Endodermal cell (in vitro differentiated cells): Measurements from ENCODE around the gene ZNF74. TPM values are rescaled to one million over a fixed set of nuclear protein-coding genes. Genes with fewer than 3 reads are reported as not detected.

Experiments
- DNase-seq: peaks from one replicate; pipeline ENCODE4 v3.0.0-alpha.2; 2017
- H3K27ac ChIP-seq: 2 replicates; pipeline ENCODE4 v1.5.1; 2013; ENCODE audit warnings: mild to moderate bottlenecking, low read depth, low read length, moderate library complexity
- H3K27me3 ChIP-seq: 2 replicates; pipeline ENCODE4 v1.6.1; 2013; ENCODE audit warnings: mild to moderate bottlenecking, low read length, moderate library complexity; ENCODE audit not compliant: insufficient read depth, control insufficient read depth, poor library complexity, severe bottlenecking
- H3K36me3 ChIP-seq: 2 replicates; pipeline ENCODE4 v1.7.0; 2013; ENCODE audit warnings: mild to moderate bottlenecking, low read length, moderate library complexity; ENCODE audit not compliant: control insufficient read depth, insufficient read depth
- H3K4me1 ChIP-seq: one replicate; pipeline ENCODE4 v1.7.0; 2013; ENCODE audit warnings: low read length; ENCODE audit not compliant: control insufficient read depth, insufficient read depth
- H3K4me3 ChIP-seq: 2 replicates; pipeline ENCODE4 v1.5.1; 2013; ENCODE audit warnings: mild to moderate bottlenecking, low read length, moderate library complexity
- H3K9ac ChIP-seq: 2 replicates; pipeline ENCODE4 v1.6.1; 2013; ENCODE audit warnings: mild to moderate bottlenecking, low read length, moderate library complexity; ENCODE audit not compliant: poor library complexity, severe bottlenecking; ENCODE audit errors: extremely low read depth
- H3K9me3 ChIP-seq: 2 replicates; pipeline ENCODE4 v1.6.1; 2013; ENCODE audit warnings: mild to moderate bottlenecking, low read length, moderate library complexity; ENCODE audit not compliant: control insufficient read depth
- H3K27ac Mint-ChIP-seq: 2 replicates; pipeline ENCODE4 v1.8.0; 2020; ENCODE audit warnings: mixed read lengths
- H3K27me3 Mint-ChIP-seq: 2 replicates; pipeline ENCODE4 v1.8.0; 2021; ENCODE audit warnings: mild to moderate bottlenecking, mixed read lengths; ENCODE audit not compliant: insufficient read depth
- H3K36me3 Mint-ChIP-seq: 2 replicates; pipeline ENCODE4 v1.8.0; 2020; ENCODE audit warnings: low read depth, mixed read lengths
- H3K4me1 Mint-ChIP-seq: 2 replicates; pipeline ENCODE4 v1.8.0; 2020; ENCODE audit warnings: mixed read lengths
- H3K4me3 Mint-ChIP-seq: 2 replicates; pipeline ENCODE4 v1.8.0; 2020; ENCODE audit warnings: mild to moderate bottlenecking, moderate library complexity, mixed read lengths
- H3K9me3 Mint-ChIP-seq: 2 replicates; pipeline ENCODE4 v1.8.0; 2020; ENCODE audit warnings: mild to moderate bottlenecking, mixed read lengths
- WGBS, 2 experiments: methylation state at CpG; one replicate each; pipeline versions ENCODE4 v1.1.5 to v1.1.7; 2013; ENCODE audit warnings: missing lambda C conversion rate in 2 of 2, mixed read lengths in 1 of 2; ENCODE audit not compliant: insufficient coverage in 1 of 2, insufficient read length in 1 of 2; 5-methylcytosine and 5-hydroxymethylcytosine counted together
- total RNA-seq, 2 donors: library from RNA; stranded (reverse); fragmentation: NEBNext Ultra II Directional in 1 of 2; extraction: Animal tissue kit (Norgen Biotek cat#: 25700) in 1 of 2; gene quantifications; 2 replicates in 1 of 2; 3 replicates in 1 of 2; pipeline ENCODE4 v1.2.1, GENCODE V29; 2021
- TF ChIP-seq, protein P1 (sequence below): fragments of 200-600 bp; sonication (generic); conservative IDR thresholded peaks from 2 replicates; pipeline ENCODE4 v1.5.0; 2021; ENCODE audit warnings: antibody characterized with exemption, mild to moderate bottlenecking

ZNF74 gene
- total RNA-seq, 2 donors from 2014 or later: 36.9 to 41.7 TPM

DNA sequence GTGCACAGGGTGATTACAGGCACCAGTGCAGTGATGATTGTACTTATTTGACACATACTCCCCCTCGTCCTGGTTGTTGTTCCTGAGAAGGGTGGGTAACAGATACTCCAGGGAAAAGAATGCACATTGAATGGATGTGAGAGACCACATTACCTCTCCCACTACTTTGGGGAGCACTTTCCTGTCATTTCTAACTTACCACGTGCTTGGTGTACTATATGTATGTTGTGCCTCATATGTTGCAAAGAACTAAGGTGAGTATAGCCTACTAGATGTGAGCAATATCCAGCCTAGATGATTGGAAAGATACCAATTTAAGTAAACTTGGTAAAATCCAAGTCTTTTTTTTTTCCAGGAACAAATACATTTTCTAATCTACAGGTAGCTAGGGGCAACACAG lies 58.0 kb downstream of the ZNF74 start:
- Histone ChIP-seq H3K27me3 (no peaks in the 10 kb centered on the region), H3K4me3 (no peak overlapping the region), H3K36me3 (peaks cover 8% of the 10 kb centered on the region), H3K4me1 (no peaks in the 10 kb centered on the region), H3K27ac (no peak overlapping the region), H3K9me3 (no peaks in the 10 kb centered on the region), H3K9ac (no peak overlapping the region)
- no peak overlapping the region for H3K27ac Mint-ChIP-seq
- peaks cover 2% of the 10 kb centered on the region for H3K27me3 Mint-ChIP-seq
- peaks cover 6% of the 10 kb centered on the region for H3K36me3 Mint-ChIP-seq
- 88 to 100% methylated on average over 1 to 2 of the region's 2 CpGs for WGBS, 2 experiments
- TF ChIP-seq, protein P1, sequence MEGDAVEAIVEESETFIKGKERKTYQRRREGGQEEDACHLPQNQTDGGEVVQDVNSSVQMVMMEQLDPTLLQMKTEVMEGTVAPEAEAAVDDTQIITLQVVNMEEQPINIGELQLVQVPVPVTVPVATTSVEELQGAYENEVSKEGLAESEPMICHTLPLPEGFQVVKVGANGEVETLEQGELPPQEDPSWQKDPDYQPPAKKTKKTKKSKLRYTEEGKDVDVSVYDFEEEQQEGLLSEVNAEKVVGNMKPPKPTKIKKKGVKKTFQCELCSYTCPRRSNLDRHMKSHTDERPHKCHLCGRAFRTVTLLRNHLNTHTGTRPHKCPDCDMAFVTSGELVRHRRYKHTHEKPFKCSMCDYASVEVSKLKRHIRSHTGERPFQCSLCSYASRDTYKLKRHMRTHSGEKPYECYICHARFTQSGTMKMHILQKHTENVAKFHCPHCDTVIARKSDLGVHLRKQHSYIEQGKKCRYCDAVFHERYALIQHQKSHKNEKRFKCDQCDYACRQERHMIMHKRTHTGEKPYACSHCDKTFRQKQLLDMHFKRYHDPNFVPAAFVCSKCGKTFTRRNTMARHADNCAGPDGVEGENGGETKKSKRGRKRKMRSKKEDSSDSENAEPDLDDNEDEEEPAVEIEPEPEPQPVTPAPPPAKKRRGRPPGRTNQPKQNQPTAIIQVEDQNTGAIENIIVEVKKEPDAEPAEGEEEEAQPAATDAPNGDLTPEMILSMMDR: no peak
- no peak for DNase-seq
- no peak overlapping the region for H3K4me3 Mint-ChIP-seq
- H3K9me3 Mint-ChIP-seq: no peaks in the 10 kb centered on the region
- peaks cover 3% of the 10 kb centered on the region for H3K4me1 Mint-ChIP-seq

DNA sequence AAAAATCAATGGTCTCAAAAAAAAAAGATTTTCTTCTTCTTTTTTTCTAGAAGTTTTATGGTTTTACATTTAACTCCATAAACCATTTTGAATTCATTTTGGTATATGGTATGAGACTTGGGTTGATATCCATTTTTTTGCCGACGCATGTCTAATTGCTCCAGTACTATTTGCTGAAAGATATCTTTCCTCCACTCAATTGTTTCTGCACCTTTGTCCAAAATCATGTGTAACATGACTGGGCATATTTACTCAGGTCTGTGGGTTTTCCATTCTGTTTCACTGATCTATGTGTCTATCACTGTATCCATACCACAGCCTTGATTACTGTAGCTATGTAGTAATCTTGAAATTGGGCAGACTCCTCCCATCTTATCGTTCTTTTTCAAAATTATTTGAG lies 59.3 kb downstream of the ZNF74 start:
- peaks cover 10% of the 10 kb centered on the region for H3K36me3 Mint-ChIP-seq
- WGBS, 2 experiments: 80 to 100% methylated on average over 1 to 3 of the region's 3 CpGs

DNA sequence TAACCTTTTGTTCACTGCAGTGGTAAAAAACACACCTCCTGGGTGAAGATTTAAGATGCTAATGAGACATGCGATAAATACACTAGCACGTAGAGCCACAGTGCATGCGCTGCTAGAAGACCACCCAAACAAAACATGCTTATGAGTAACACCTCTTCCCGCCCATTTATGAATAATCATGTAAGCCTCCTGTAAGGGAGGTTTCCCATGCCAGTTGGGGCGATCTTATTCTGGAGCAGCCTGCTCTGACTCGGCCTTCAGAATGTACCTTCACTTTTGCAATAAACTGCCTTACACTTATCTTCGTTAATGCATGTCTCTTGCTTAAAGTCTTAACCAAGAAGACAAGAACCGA lies 61.7 kb downstream of the ZNF74 start:
- WGBS, 2 experiments: 93 to 98% methylated on average over 7 to 8 of the region's 8 CpGs
- Histone ChIP-seq H3K36me3 (peaks cover 8% of the 10 kb centered on the region), H3K9ac (no peak overlapping the region), H3K27me3 (no peaks in the 10 kb centered on the region), H3K4me3 (no peak overlapping the region), H3K27ac (no peak overlapping the region), H3K9me3 (no peaks in the 10 kb centered on the region), H3K4me1 (no peaks in the 10 kb centered on the region)
- peaks cover 12% of the 10 kb centered on the region for H3K36me3 Mint-ChIP-seq
- H3K27ac Mint-ChIP-seq: no peak overlapping the region
- H3K27me3 Mint-ChIP-seq: peaks cover 2% of the 10 kb centered on the region
- peak; percentile 31 for DNase-seq
- no peaks in the 10 kb centered on the region for H3K9me3 Mint-ChIP-seq
- TF ChIP-seq, protein P1: no peak
- H3K4me1 Mint-ChIP-seq: peaks cover 8% of the 10 kb centered on the region
- no peak overlapping the region for H3K4me3 Mint-ChIP-seq

More for the DNA sequence above, 59.3 kb downstream of the ZNF74 start:
- Mint-ChIP-seq H3K4me3 (no peak overlapping the region), H3K9me3 (no peaks in the 10 kb centered on the region), H3K27me3 (peaks cover 2% of the 10 kb centered on the region), H3K27ac (no peak overlapping the region), H3K4me1 (peaks cover 3% of the 10 kb centered on the region)
- Histone ChIP-seq H3K27me3 (no peaks in the 10 kb centered on the region), H3K4me3 (no peak overlapping the region), H3K27ac (no peak overlapping the region), H3K4me1 (no peaks in the 10 kb centered on the region), H3K9ac (no peak overlapping the region), H3K36me3 (peaks cover 8% of the 10 kb centered on the region), H3K9me3 (no peaks in the 10 kb centered on the region)
- TF ChIP-seq, protein P1: no peak
- no peak for DNase-seq
